HG03025 (cell line): ENCODE measurements around the gene NUP54.

ENCODE experiments used
- ATAC-seq: cut with Tn5 transposase; IDR thresholded peaks from one replicate; pipeline ENCODE4 v1.9.1; 2021; ENCODE audit warnings: mild to moderate bottlenecking, moderate library complexity; ENCODE audit not compliant: unreplicated experiment, low FRiP score

NUP54 gene, protein sequence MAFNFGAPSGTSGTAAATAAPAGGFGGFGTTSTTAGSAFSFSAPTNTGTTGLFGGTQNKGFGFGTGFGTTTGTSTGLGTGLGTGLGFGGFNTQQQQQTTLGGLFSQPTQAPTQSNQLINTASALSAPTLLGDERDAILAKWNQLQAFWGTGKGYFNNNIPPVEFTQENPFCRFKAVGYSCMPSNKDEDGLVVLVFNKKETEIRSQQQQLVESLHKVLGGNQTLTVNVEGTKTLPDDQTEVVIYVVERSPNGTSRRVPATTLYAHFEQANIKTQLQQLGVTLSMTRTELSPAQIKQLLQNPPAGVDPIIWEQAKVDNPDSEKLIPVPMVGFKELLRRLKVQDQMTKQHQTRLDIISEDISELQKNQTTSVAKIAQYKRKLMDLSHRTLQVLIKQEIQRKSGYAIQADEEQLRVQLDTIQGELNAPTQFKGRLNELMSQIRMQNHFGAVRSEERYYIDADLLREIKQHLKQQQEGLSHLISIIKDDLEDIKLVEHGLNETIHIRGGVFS

DNA sequence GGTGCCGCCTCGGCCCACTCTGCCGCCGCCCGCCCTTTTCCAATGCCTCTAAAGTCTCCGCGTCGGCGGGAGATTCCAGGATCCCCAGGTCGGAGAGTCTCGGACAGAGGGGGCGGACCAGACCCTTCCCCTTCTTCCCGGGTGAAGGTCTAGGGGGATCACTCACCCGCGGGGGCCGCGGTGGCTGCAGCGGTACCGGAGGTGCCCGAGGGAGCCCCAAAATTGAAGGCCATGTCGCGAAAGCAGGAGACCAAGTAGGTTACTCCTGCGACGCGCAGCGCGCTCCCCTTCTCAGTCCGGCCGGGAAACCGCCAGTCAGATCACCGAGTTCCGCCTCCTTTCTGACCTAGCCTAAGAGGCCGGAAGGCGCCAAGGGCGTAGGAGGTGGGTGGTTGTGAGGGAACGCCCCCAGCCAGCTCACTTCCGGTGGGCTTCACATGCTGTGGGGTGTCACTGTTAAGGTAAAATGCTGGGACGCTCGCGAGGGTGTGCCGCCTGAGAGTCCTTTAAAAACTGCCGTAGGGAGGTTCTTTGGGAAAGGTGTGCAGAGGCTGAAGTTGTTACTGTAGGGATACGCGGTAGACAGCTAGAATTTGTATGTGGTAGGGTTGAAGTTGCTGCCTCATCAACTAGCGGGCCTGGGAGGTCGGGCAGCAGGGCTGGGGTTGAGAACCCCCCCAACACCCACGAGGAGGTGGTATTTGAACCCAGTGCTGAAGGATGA, at the start of gene NUP54:
NUP54 (minus strand) TSS at position 256 of the 724 bp plus-strand sequence; CDS start at position 233, 23 bp downstream.
- peak; percentile 97 for ATAC-seq

DNA sequence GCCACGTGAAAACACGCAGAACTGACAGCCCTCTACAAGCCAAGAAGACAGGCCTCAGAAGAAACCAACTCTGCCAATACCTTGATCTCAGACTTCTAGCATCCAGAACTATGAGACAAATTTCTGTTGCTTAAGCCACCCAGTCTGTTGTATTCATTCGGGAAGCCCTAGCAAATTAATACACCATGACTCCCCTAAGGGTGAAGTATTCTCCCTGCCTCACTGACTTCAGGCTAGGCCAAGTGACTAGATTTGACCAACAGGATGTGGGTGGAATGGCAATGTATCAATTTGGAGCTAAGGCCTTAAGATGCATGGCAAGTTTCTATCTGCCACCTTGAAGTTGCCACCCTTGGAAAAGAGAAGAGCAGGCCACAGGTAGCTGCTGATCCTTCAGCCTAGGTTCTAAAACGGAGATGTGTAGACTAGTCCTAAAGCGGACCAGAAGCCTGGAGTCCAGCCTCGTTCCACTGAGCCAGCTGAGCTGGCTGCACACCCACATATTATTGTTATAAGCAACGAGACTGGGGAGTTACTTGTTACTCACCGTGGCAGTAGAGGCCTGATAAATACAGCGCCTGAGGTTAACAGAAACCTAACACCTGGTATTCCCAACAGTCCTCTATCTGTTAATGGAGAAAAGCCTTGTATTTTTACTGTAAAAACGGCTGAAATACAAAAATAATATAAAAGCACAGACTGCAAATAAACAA, 49.0 kb upstream of the NUP54 start:
- ATAC-seq, result no peak

GRCh38 chr4:76196376-76196775, 48.2 kb upstream of the NUP54 start:
- no peak for ATAC-seq

DNA sequence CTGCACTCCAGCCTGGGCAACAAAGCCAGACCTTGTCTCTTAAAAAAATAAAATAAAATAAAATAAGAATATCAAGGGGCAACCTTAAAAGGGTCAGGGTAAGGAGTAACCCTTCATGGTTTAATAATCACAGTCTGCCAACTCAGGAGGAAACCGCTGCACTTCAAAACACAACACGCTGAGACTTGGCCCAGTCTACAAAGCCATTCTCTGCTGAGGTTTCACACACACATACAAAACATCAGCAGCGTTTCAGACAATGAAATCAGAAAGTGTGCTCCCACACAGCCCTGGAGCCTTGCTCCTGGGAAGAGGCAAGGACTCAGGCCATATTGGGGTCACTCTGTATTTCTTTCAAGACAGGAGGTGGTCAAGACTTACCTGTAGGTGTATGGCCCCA, 47.1 kb upstream of the NUP54 start:
- ATAC-seq, result no peak

- ATAC-seq, result no peak
Measured at GRCh38 chr4:76194325-76194724, 46.1 kb upstream of the NUP54 start.

DNA sequence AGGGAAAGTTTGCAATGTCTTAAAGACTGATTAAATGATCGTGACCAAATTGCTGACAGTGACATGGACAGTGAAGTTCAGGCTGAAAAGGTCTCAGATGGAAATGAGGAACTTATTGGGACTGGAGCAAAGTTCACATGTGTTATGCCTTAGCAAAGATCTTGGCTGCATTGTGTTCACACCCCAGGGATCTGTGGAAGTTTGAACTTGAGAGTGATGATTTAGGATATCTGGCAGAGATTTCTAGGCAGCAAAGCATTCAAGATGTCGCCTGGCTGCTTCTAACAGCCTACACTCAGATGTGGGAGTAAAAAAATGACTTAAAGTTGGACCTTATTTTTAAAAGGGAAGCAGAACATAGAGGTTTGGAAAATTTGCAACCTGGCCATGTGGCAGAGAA, 44.0 kb upstream of the NUP54 start:
- ATAC-seq, result no peak

DNA sequence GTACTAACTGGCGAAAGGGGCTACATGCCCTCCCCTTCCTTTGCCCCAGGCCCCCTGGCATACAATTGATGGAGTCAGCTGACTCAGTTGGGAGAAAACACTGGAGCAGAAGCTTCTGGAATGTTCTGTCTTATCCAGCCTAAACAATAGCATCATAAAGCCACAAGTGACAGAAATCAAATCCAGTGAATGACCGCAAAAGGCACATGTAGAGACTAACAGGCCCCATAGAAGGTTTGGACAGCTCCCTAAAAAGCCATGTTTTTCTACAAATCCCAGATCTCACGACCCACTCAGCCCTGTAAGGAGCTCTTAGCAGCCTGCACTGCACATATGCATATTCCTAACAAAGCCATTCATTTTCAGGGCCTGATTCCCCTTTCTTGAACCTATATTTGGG, 40.4 kb upstream of the NUP54 start:
- ATAC-seq, result no peak

DNA sequence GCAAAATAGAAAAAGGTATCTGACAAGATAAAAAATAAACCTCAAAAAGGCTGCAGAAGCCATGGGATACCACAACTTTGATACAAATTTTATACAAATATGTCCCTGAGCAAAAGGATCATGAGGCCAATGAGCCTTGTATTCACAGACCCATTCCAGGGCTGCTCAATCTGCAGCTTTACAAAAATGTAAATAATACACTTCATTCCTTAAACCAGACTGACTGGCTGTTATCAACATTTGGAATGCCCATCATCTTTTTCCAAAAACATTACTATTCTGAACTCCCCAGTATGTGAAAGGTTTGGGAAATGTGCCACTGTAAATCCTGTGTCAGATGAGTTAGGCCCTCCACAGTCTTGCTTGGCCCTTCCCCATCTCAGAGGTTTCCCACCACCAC, 40.0 kb upstream of the NUP54 start:
- no peak for ATAC-seq

DNA sequence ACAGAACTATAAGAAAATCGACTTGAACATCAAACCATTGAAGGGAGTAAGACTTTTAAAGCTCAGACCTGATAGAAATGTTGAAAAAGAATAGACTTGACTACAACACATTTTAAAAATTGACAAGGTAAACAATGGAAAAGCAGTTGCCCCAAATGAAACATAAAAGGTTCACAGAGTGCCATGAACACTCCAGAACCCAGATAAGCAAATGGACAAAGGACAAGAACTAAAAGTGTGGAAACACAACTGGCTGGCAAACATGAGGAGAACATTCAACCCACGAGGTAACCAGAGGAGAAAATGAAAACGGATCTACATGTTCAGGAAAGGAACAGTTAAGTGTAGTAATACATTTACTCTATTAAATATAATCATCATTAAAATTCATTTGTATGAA, 39.0 kb upstream of the NUP54 start:
- ATAC-seq, result no peak

GRCh38 chr4:76182463-76182862, 34.3 kb upstream of the NUP54 start:
- no peak for ATAC-seq

GRCh38 chr4:76179398-76180318, 31.5 kb upstream of the NUP54 start:
- peak; percentile 55 for ATAC-seq

GRCh38 chr4:76178296-76178695, 30.1 kb upstream of the NUP54 start:
- no peak for ATAC-seq

- ATAC-seq, result no peak
Measured at GRCh38 chr4:76177709-76178108, 29.5 kb upstream of the NUP54 start.

DNA sequence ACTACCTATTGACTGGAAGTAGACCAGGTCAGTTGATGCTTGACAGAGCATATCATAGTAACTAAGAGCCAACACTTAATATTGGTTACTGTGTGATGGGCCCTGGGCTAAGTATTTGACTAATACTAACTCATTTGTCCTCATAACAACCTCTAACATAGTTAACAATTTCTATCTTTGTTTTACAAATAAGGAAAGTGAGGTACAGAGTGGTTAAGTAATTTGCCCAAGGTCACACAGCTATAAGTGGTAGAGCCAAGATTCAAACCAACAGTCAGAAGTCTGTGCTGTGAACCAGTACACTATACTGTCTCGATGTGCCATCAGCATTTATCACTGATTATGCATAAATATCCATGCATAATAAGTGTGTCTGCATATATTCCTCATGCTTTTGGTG, 27.1 kb upstream of the NUP54 start:
- ATAC-seq, result no peak

- ATAC-seq, result no peak
Measured at GRCh38 chr4:76174216-76174615, 26.0 kb upstream of the NUP54 start.

- ATAC-seq, result no peak
Measured at GRCh38 chr4:76168688-76169087, 20.5 kb upstream of the NUP54 start.

DNA sequence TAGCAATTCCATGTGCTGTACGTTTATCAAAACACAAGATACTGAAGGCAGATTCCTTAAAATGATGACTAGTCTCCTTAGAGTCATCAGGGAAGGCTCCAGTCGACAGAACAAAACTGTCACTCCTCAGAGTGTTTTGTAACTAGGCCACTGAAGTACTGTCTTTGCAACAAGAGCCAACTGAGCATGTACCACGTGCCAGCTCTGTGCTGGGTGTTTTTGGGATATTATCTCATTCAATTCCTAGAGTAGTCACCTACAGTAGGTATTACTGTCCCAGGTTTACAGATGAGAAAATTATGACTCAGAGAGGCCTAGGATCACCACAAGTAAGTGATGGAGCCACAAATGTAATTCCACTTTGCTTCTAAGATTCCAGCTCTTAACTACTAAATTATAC, 18.3 kb upstream of the NUP54 start:
- ATAC-seq, result no peak

DNA sequence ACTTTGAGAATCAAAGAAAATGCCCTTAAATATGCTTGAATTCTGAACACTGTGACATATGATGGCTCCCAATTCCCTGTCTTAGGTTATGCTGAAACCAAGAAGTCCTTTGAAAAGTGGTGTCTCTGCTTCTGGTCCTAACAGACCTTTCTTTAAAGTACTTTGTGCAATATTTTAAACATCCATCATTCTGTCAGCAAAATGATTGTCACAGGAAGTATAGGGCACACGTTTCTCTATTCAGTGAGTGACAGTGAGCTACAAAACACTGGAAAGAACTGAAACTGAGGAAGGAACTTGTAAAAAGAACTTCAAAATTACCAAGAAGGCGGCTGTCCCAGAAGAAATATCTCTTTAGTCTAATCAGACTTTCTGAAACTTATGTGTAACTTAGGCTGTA, 12.2 kb upstream of the NUP54 start:
- no peak for ATAC-seq

DNA sequence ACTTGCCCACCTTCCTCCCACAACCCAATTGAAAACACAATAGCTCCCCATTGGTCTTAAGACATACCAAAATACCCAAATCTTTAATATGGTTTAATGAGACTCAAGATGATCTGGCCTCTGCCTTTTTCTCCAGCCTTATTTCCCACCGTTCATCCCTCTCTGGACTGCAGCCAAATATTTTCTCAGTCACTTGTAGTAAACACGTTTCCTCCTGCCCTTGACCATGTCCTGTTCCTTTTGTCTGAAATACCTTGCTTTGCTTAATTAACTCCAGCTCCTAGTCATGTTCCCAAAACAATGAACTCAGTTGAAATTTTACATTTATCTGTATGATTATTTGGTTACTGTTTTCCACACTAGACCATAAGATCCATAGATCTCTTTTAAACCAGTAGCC, 8.4 kb upstream of the NUP54 start:
- ATAC-seq, result no peak

DNA sequence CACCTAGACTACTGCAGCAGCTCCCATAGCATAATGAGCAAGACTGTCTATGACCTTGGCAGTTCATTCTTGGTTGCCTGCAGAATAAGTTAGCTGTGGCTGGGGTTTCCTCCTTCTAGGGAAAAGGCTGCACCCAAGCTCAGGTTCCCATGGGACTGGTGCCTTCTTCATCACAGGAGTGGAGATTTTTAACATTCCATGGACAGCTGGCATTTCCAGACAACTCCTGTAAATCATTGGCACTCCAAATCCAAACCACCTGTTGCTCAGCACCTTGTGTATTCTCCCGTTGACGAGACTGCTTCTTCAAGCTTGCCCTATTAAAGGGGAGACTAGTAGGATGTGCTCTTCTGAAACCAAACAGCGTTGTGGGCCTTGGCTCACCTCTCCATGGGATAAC, 7.8 kb upstream of the NUP54 start:
- ATAC-seq, result no peak
